Mammary epithelial cell (primary cell): ENCODE data around the gene BET1.

Experiments used
- EZH2 ChIP-seq: IDR thresholded peaks from 2 replicates; pipeline ENCODE4 v1.6.1; 2012; ENCODE audit warnings: low read length, inconsistent platforms, borderline replicate concordance
- TF ChIP-seq, protein P1 (sequence below), 2 donors: IDR thresholded peaks in 1 of 2; conservative IDR thresholded peaks in 1 of 2; 2 replicates each; pipeline ENCODE4 v1.5.1; 2011 to 2012; ENCODE audit warnings: inconsistent platforms in 2 of 2, low read length in 2 of 2, mild to moderate bottlenecking in 2 of 2, control low read depth in 1 of 2, low read depth in 1 of 2; ENCODE audit not compliant: insufficient read depth in 1 of 2; ENCODE audit errors: extremely low read depth in 1 of 2

GRCh38 chr7:94012746-94013145 is 8.6 kb upstream of the BET1 start:
- TF ChIP-seq, protein P1, sequence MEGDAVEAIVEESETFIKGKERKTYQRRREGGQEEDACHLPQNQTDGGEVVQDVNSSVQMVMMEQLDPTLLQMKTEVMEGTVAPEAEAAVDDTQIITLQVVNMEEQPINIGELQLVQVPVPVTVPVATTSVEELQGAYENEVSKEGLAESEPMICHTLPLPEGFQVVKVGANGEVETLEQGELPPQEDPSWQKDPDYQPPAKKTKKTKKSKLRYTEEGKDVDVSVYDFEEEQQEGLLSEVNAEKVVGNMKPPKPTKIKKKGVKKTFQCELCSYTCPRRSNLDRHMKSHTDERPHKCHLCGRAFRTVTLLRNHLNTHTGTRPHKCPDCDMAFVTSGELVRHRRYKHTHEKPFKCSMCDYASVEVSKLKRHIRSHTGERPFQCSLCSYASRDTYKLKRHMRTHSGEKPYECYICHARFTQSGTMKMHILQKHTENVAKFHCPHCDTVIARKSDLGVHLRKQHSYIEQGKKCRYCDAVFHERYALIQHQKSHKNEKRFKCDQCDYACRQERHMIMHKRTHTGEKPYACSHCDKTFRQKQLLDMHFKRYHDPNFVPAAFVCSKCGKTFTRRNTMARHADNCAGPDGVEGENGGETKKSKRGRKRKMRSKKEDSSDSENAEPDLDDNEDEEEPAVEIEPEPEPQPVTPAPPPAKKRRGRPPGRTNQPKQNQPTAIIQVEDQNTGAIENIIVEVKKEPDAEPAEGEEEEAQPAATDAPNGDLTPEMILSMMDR (conservative IDR thresholded peaks at IDR 0.05 in 1 of 2, IDR thresholded peaks at IDR 0.05 in 1 of 2; ENCODE audit: extremely low read depth in 1 of 2, insufficient read depth in 1 of 2, low read depth in 1 of 2, low read length in 2 of 2), result no peak
- TF ChIP-seq EZH2, result no peak
